Measurements from ENCODE around the gene ESYT3.

GRCh38 chr3:138457863-138458735 lies 23.7 kb downstream of the ESYT3 start:
- no peak for TF ChIP-seq POLR2A (IDR thresholded peaks at IDR 0.05)
- TF ChIP-seq, protein P1, sequence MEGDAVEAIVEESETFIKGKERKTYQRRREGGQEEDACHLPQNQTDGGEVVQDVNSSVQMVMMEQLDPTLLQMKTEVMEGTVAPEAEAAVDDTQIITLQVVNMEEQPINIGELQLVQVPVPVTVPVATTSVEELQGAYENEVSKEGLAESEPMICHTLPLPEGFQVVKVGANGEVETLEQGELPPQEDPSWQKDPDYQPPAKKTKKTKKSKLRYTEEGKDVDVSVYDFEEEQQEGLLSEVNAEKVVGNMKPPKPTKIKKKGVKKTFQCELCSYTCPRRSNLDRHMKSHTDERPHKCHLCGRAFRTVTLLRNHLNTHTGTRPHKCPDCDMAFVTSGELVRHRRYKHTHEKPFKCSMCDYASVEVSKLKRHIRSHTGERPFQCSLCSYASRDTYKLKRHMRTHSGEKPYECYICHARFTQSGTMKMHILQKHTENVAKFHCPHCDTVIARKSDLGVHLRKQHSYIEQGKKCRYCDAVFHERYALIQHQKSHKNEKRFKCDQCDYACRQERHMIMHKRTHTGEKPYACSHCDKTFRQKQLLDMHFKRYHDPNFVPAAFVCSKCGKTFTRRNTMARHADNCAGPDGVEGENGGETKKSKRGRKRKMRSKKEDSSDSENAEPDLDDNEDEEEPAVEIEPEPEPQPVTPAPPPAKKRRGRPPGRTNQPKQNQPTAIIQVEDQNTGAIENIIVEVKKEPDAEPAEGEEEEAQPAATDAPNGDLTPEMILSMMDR (IDR thresholded peaks at IDR 0.05), result no peak
